Uterus (tissue), 4 donors: ENCODE measurements around the gene EXOC1. TPM values are rescaled to one million over a fixed set of nuclear protein-coding genes. Genes with fewer than 3 reads are reported as not detected.
A peak's percentile ranks its signal among the peaks of the same experiment; 100 is the strongest.

ENCODE experiments used
- DNase-seq, 2 donors: peaks; one replicate each; pipeline ENCODE4 v3.0.0-alpha.2; 2019 to 2020
- H3K27ac ChIP-seq, 2 donors: fragments of 200-600 bp; sonication (generic); 1 replicate in 1 of 2; 2 replicates in 1 of 2; pipeline ENCODE4 v1.5.1; 2016 to 2018
- H3K27me3 ChIP-seq, 2 donors: fragments of 200-600 bp; sonication (generic); one replicate each; pipeline ENCODE4 v1.5.1; 2018 to 2019; ENCODE audit warnings: control low read depth in 1 of 2
- H3K36me3 ChIP-seq, 2 donors: fragments of 200-600 bp; sonication (generic); one replicate each; pipeline ENCODE4 v1.5.1; 2019; ENCODE audit warnings: control low read depth in 1 of 2
- H3K4me1 ChIP-seq, 2 donors: fragments of 200-600 bp; sonication (generic); one replicate each; pipeline ENCODE4 v1.5.1; 2018 to 2019; ENCODE audit warnings: control low read depth in 1 of 2
- H3K4me3 ChIP-seq, 2 donors: fragments of 200-600 bp; sonication (generic); 1 replicate in 1 of 2; 2 replicates in 1 of 2; pipeline ENCODE4 v1.5.1; 2018 to 2019; ENCODE audit warnings: mild to moderate bottlenecking in 1 of 2
- H3K9me3 ChIP-seq, 2 donors: fragments of 200-600 bp; sonication (generic); one replicate each; pipeline ENCODE4 v1.5.1; 2019; ENCODE audit warnings: control low read depth in 1 of 2
- POLR2A ChIP-seq, 2 donors: fragments of 450-650 bp; IDR thresholded peaks; one replicate each; pipeline ENCODE4 v1.6.1; 2016; ENCODE audit warnings: antibody characterized with exemption in 2 of 2, mild to moderate bottlenecking in 1 of 2, moderate library complexity in 1 of 2
- intact Hi-C: fragments of 100-400 bp; cut with DNase I; formaldehyde crosslinking; loops from one replicate; pipeline ENCODE4 v1.15.1; 2023; ENCODE audit warnings: low total_unique reads
- total RNA-seq, 4 donors: library from RNA; depleted of rRNA in 3 of 4; stranded (reverse); fragments of >200 nt in 3 of 4; gene quantifications; one replicate each; pipeline versions ENCODE4 v1.1.0 to v1.2.4, GENCODE V29; 2014 to 2023
- TF ChIP-seq, protein P1 (sequence below), 4 experiments: fragments of 200-600 bp in 2 of 4; fragments of 450-650 bp in 2 of 4; sonication (generic) in 2 of 4; IDR thresholded peaks; one replicate each; pipeline ENCODE4 v1.5.1; 2016 to 2019; ENCODE audit warnings: antibody characterized with exemption in 4 of 4, mild to moderate bottlenecking in 2 of 4, moderate library complexity in 1 of 4
- donor health status: DM: yes; HTN: yes; CAD: no.

The EXOC1 gene
- total RNA-seq, 4 donors from 2014 or later: 14.7 to 59.9 (median 33.8) TPM

DNA sequence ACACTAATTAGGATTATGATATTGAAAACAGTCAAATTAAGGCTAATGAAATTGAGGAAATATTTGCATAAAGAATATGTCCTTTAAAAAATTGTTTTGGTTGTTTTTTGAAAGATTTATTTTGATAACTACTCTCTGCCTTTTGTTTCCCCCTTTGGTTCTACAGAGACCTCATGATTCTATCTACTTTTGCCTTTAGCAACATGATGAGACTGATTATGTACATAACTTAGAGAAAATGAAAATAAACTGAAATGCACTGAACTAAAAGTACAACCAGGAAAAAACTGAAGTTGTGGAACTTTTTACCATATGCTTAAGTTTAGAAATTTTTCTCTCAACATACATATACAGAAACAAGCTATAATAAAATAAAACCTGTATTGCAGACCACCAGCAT, 21.4 kb downstream of the EXOC1 start:
- TF ChIP-seq, protein P1, sequence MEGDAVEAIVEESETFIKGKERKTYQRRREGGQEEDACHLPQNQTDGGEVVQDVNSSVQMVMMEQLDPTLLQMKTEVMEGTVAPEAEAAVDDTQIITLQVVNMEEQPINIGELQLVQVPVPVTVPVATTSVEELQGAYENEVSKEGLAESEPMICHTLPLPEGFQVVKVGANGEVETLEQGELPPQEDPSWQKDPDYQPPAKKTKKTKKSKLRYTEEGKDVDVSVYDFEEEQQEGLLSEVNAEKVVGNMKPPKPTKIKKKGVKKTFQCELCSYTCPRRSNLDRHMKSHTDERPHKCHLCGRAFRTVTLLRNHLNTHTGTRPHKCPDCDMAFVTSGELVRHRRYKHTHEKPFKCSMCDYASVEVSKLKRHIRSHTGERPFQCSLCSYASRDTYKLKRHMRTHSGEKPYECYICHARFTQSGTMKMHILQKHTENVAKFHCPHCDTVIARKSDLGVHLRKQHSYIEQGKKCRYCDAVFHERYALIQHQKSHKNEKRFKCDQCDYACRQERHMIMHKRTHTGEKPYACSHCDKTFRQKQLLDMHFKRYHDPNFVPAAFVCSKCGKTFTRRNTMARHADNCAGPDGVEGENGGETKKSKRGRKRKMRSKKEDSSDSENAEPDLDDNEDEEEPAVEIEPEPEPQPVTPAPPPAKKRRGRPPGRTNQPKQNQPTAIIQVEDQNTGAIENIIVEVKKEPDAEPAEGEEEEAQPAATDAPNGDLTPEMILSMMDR (IDR thresholded peaks at IDR 0.05): no peak
- TF ChIP-seq POLR2A (IDR thresholded peaks at IDR 0.05): no peak
- H3K27me3 ChIP-seq: no peaks in the 10 kb centered on the region
- DNase-seq: no peak
- H3K4me1 ChIP-seq: no peaks in the 10 kb centered on the region
- H3K27ac ChIP-seq: no peak overlapping the region
- no peak overlapping the region for H3K4me3 ChIP-seq
- H3K36me3 ChIP-seq: no peaks in the 10 kb centered on the region
- intact Hi-C loops: no loop called here
- no peaks in the 10 kb centered on the region for H3K9me3 ChIP-seq

DNA sequence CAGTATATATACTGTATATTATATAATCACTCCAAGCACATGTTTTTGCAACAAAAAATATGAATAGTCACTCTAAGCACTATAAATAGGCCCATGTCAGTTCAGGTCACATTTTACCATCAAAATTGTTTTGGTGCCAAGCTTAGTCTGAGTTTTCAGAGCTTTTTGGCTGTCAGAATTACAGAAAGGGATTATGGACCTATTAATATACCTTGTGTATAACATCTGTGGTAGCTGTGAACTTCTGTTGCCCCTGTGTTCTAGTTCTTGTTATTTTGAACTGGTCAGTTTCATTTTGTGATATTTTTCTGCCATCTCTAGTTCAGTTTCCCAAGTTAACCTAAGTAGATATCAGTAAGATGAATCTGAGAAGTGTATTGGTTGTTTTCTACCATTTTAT, 22.9 kb downstream of the EXOC1 start:
- no peaks in the 10 kb centered on the region for H3K27me3 ChIP-seq
- H3K4me1 ChIP-seq: no peaks in the 10 kb centered on the region
- no peaks in the 10 kb centered on the region for H3K9me3 ChIP-seq
- no peak for DNase-seq
- intact Hi-C loops: no loop called here
- no peak overlapping the region for H3K27ac ChIP-seq
- TF ChIP-seq, protein P1 (IDR thresholded peaks at IDR 0.05): no peak
- TF ChIP-seq POLR2A (IDR thresholded peaks at IDR 0.05): no peak
- H3K4me3 ChIP-seq: no peak overlapping the region
- no peaks in the 10 kb centered on the region for H3K36me3 ChIP-seq

GRCh38 chr4:55879224-55879623, 25.8 kb downstream of the EXOC1 start:
- Histone ChIP-seq H3K4me1 (no peaks in the 10 kb centered on the region), H3K4me3 (no peak overlapping the region), H3K9me3 (no peaks in the 10 kb centered on the region), H3K27ac (no peak overlapping the region), H3K27me3 (no peaks in the 10 kb centered on the region), H3K36me3 (no peaks in the 10 kb centered on the region)
- intact Hi-C loops: no loop called here
- TF ChIP-seq POLR2A (IDR thresholded peaks at IDR 0.05): no peak
- TF ChIP-seq, protein P1 (IDR thresholded peaks at IDR 0.05): no peak
- DNase-seq: no peak

- TF ChIP-seq POLR2A (IDR thresholded peaks at IDR 0.05): no peak
- TF ChIP-seq, protein P1 (IDR thresholded peaks at IDR 0.05): no peak
- Histone ChIP-seq H3K4me3 (no peak overlapping the region), H3K27me3 (no peaks in the 10 kb centered on the region), H3K9me3 (no peaks in the 10 kb centered on the region), H3K36me3 (no peaks in the 10 kb centered on the region), H3K4me1 (no peaks in the 10 kb centered on the region), H3K27ac (no peak overlapping the region)
- no peak for DNase-seq
- intact Hi-C loops: no loop called here
Observed at GRCh38 chr4:55880652-55881280, 27.3 kb downstream of the EXOC1 start.

- Histone ChIP-seq H3K27ac (peak overlapping the region in 1 of 2 donors; percentile 34), H3K4me1 (no peaks in the 10 kb centered on the region), H3K27me3 (no peaks in the 10 kb centered on the region), H3K9me3 (no peaks in the 10 kb centered on the region), H3K36me3 (no peaks in the 10 kb centered on the region), H3K4me3 (no peak overlapping the region)
- TF ChIP-seq POLR2A (IDR thresholded peaks at IDR 0.05): no peak
- TF ChIP-seq, protein P1 (IDR thresholded peaks at IDR 0.05): no peak
- no peak for DNase-seq
- intact Hi-C loops: no loop called here
Observed at GRCh38 chr4:55884093-55884850, 30.8 kb downstream of the EXOC1 start.
